NCI-H2029 (cell line): ENCODE results near the gene OVCH2.
"Not testable (repeated sequence)": the region's sequence is repeated elsewhere in the genome, so short reads cannot be mapped to it uniquely, and the experiment has no call there.

Experiments used
- DNase-seq: peaks from one replicate; lab custom pipeline; 2025; lab: John Stamatoyannopoulos, UW

OVCH2 gene

DNA sequence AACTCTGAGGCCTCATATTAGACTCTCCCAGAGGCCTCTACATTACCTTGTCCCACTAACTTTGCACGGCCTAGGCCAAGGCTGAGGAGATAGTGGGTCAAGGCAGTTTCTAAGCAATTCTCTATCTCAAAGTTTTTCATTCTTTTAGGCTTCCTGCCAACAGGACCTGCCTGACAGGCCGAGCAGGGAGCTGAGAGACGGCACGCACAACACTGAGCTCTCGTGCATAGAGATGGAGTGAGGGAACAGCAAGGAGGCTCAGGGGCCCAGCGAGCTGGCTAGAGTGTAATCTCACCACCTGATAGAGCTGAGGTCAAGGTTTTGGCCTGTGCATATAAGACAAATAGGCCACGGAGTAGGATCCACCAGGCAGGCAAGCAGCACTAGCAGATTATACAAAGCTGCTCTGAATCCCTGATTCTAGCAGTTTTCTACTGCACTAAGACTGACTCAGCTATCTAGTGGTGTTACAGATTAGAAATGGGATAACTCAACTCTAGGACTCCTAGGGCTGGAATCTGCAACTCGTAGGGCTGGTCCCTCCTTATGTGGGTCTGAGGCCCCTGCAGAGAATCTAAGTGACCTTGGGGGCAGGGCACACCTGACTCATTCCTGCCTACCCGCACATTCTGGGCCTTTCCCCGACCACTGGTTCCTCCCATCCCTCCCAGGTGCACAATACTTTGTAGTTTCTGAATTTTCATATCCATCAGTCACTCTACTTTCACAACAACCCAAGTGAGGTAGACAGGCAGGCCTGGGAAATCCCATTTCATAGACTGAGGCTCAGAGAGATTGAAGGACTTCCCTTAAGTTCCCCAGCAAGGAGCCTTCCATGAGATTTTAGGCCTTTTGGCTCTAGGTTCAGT, 34.7 kb downstream of the OVCH2 start:
- DNase-seq: no peak

DNA sequence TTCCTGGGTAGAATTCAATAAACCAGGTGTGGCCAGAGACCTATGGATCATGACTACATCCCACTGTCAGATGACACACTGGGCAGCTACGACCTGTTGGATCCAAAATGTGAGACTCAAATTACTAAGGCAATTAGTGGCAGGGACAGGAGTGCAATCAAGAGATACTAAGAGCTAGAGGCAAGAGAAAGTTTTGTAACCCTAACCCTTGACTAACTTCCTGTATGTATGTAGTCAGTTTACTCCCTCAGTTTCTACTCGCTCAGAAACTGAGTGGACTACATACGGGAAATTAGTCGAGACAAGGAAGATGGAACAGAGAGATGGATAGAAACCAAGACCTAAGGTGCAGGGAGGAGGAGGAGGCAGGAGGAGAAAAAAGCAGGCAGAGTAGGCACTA, 35.6 kb downstream of the OVCH2 start:
- no peak for DNase-seq

DNA sequence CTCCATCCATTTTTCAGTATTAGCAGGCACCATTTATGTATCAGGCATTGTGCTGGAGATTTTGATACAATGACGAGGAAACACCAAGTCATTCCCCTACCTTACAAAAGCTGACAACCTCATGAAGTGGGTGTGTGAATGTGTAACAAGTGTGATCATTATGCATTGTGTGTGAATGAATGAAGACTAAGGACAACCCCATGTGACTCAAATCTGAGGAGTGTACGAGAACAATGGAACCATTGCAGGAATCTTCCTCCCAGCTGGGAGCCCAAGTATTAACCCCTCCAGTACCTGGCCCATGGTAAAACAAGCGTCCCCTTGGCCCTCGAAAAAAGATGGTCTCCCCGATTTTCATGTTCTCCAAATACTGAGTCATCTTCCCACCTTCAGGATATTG, 37.4 kb downstream of the OVCH2 start:
- no peak for DNase-seq

DNA sequence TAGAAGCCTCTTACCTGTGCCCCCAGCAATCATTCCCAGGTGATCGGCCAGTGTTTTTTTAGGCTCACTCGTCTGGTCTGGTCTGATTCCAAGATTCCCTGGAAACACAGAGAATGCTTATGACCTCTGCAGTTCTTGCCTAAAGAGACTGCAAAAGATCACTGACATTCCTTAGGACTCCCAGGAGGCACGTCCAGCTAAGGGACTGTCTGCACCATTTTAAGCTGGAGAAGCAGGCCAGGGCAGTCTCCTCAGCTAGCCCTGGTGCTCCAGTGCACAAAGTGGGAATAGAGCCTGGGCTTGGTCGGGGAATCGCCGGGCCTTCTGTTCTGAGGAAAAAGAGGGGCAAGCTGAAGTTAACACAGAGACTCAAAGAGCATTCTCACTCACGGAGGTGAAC, 37.8 kb downstream of the OVCH2 start:
- no peak for DNase-seq

DNA sequence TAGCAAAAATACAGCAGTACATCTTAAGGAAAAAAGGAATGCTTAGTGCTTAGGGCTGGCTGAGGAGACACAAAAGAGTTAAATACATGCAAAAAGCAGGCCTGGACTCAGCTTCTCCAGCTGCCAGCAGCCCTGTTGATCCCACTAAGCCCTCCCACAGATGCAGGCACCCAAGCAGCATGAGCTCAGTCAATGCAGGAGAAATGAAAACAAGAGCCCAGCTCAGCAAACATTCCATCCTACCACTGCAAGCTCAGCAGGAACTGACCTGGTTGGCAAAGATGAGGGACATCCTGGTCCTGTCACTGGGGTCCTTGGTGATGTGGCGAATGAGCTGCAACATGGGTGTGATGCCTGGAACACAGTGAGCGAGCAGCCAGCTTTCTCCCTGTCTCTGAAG, 38.8 kb downstream of the OVCH2 start:
- no peak for DNase-seq

DNA sequence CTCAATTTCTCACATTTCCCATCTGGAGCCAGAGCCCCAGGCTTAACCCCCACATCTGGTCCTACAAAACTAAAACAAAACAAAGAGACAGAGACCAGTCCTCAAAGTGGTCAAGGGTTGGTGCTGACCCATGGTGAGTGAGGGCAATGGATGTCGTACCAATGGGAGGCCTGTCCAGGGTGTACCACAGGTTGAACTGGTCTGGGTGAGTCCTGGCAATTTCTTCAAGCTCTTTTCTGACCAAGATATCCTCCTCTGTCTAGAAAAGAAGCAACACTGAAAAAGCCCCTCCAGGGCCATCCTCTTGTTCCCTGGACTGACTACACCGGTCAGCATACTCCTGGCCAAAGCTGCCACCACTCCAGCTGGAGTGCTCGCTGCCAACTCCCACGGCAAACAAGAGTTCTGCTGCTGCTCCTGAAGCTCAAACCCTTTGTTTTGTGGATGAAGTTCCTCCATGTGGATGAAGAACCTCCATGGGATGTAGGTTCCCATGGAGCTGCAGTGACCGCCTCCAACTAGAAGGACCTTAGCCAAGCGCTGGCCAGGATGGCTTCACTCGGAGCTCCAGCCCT, 39.9 kb downstream of the OVCH2 start:
- no peak for DNase-seq

DNA sequence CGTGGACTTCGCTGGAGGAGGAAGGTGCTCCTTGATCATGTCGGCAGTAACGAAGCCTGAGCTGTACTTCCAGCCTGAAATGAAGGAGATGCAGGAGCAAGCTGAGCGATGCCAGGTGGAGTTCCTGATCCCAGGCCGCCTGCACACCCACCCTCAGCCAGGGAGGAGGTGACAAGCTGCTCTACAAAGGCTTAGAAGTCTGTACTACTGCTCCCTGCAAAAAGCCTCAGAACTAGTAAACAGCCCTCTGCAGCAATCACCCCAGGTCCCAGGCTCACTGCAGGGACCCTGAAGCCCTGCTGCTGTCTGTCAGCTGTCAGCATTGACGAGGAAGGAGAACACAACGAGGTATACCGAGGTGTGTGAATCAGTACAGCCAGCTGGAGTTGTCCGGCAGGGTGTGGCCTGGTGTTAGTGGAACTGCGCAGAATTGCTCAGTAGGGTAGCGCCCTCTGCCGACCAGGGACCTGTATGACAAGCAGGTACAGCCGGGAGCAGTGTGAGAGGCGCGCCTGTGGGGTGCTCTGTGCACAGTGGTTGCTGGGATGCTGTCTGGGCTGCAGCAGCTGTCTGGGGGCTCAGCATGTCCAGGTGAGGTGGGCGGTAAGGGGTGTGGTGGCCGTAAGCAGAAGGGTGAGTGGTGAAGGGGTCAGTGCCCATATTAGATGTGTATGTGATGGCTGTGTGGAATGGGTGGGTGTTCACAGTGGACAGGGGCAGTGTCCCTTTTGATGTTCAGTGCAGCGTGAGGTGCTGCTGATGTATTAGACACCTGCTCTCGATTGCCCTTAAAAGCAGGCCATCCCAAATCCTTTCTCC, 40.6 kb downstream of the OVCH2 start:
- peak; percentile 58 for DNase-seq

DNA sequence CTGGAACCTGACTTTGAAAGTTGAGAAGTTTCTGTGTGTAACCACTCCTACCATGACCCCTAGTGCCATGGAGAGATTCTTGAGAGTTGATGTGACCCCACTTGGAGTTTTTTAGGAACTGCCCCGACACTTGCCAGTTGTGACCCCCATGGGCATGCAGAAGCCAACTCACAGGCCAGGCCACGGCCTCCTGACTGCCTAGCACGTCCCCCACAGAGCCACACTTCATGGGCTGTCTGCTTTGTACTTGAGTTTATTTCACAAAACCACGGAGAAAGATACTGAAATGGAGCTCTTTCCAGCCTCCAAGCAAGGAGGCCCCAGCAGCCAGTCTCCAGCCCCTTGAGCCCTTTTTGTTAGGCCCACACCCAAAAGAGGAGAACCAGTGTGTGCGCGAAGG, 41.4 kb downstream of the OVCH2 start:
- no peak for DNase-seq

DNA sequence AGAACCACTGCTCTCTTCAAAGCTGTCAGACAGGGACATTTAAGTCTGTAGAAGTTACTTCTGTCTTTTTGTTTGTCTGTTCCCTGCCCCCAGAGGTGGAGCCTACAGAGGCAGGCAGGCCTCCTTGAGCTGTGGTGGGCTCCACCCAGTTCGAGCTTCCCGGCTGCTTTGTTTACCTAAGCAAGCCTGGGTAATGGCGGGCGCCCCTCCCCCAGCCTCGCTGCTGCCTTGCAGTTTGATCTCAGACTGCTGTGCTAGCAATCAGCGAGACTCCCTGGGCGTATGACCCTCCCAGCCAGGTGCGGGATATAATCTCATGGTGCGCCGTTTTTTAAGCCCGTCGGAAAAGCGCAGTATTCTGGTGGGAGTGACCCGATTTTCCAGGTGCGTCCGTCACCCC, 42.7 kb downstream of the OVCH2 start:
- DNase-seq: not testable (repeated sequence)

DNA sequence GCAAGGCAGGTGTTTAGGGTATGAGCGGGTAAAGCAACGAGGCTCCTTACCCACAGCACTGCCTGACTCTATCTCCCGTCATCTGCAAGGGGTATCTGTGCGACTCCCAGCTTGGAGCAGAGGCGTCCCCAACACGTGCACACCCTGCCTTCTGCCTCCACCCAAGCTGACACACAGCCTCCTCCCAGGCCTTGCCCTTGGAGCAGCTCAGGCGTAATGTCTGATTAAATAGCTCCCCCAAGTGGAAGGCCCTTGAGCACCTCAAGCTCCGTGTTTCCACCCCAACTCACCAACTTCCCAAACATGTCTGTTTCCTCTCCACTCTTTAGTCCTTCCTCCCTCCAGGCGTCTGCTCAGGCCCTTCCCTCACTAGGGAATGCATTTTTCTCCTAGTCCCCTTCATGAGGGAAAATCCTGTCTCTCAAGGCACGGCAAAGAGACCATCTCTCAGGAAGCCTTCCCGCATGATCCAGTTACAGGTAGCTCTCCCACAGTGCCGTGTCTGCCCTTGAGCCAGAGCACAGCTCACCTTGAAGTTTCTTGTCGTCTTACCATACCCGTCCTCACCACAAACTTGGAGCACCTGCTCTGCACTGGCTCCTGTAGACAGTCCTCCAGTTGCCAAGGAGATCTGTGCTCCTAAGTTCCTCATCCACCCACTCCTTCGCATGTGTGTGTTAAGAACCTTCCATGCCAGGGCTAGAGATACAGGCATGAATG, 48.8 kb downstream of the OVCH2 start:
- DNase-seq: no peak

DNA sequence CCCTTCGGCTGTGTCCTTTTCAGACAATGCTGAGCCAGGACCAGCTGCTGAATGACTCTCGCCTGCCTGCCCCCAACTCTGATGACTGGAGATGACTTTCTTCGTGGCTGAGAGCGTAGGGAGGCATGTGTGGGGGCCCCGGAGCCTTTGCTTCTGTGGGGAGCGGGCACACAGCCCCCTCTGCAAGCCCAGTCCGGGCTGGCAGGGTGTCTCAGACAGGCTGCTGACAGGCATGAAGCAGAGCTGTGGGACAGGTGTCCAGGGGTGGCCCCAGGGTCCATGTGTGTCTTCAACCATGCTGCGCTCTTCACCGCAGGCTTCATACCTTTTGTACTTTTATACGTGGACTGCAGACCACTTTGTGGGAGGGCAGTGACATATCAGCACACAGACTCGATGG, 49.6 kb downstream of the OVCH2 start:
- no peak for DNase-seq

DNA sequence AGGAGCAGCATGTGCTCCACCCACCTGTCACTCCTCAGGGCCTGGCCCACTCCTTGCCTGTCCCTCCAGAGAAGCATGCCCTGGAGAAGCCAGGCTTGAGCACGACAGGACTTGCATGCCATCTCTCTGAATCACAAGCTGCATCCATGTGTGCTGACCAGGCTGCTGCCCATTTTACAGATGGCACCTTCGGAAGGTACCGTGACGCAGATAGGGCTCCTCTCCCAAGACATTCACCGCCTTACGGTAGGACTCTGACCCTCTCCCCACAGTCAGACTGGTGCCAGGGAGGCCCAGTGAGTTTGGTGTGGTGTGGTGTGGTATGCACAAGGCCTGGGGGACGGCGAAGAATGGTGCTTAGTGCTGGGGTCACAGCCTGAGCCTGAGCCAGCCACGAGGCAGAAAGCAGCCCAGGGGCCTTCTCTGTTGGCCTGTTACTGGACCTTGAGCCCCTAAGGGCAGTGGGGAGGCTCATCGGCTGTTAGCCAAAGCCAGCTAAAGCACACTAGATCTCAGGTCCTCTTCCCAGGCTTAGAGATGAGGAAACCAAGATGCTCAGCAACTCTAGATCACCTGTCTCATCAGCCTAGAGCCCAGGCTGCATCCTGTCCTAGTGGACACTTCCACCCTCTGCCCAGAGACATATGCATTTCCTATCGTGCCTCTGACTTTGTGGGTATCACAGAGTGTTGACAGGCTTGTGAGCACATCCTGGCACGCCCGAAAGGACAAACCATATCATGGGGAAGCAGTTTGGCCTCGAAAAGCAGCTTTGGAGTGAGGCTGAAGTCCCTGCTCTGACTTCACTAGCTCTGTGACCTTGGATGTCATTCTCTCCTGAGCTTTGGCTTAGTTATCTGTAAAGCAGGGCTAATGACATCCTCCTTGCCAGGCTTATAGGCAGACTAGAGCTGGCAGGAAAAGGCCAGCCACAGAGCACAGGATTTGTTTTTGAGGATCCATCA, 50.7 kb downstream of the OVCH2 start:
- DNase-seq: no peak

DNA sequence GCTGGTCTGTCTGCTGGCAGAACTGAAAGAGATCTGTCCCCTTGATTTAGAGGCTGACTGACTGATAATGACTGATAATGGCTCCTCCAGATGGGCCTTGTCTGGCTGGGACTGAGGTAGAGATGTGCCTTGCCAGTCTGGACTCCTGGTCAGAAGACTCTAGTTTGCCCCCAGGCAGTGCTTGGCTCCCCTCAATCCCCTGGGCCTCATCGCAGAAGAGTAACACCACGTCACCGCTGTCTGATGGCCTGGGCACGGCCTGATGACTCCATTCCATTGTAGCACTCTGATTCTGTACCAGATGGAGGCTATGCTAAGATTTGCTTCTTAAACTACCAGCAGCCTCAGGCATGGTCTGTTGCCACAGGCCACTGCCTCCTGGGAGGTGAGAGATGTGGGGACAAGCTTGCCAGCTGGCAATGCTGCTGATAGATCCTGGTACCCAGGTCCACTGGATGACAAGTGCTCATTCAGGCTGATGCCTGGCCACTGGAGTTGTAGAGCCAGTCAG, 52.0 kb downstream of the OVCH2 start:
- DNase-seq: no peak

DNA sequence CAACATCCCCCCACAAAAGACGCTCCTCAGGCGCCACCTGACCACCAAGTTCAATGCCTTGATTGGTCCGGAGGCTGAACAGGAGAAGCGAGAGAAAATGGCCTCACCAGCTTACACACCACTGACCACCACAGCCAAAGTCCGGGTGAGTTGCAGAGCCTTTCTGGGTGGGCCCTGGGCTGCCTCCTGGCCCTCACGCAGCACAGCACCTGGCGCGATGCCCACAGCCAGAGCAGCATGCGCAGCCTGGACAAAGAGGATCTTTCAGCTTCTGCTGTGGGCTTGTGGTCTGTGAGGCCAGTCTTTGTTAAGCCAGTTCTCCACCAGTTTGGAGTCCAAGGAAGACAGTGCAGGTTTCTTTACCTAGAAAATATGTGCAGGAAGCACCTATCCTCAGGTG, 54.6 kb downstream of the OVCH2 start:
- DNase-seq: no peak

DNA sequence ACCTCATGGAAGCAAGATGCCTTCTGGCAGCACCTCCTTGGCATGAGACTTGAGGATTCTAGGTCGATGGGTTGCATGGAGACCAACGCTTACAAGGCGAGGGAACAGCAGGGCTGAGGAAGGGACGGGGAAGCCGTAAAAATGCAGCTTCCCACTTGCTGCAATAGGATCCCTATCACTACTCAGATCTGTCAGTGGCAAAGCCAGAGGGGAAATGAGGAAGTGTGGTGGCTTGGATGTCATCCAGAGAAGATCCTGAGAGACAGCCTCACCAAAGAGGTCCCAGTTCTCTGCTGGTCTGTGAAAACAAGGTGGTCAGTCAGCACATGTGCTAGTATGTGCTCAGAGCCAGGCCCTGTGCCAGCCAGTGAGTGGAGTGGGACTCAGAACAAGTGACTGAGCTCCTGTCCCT, 55.1 kb downstream of the OVCH2 start:
- DNase-seq: no peak

DNA sequence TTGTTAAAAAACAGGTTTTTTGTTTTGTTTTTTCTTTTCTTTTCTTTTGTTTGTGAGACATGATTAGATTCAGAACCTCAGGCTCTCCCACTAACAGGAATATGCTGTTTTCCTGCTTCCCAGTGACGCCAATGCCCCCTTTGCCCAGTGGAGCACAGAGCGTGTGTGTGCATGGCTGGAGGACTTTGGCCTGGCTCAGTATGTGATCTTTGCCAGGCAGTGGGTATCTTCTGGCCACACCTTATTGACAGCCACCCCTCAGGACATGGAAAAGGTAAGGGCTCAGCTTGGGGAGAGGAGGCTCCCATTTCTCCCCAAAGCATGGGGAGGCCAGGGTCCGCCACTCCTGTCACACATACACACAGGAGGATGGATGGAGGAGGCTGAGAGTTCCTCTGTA, 58.0 kb downstream of the OVCH2 start:
- no peak for DNase-seq

DNA sequence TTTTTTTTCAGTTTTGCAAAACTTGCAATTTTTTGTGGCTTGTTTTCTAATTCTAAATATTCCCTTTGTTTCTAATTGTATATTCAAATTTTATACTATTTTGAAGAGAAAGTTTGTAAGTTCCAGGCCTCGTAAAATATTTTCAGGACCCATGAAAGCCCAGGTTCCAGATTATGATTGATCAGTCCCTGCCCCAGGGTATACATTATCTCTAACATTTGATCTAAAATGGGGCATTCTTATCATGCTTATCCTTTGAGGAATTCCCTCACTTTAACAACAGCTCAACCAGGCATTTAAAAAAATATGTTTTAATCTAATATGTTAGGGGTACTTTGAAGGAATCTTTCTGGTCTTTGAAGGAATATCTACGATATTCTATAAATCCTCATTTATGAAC, 59.4 kb downstream of the OVCH2 start:
- DNase-seq: no peak

DNA sequence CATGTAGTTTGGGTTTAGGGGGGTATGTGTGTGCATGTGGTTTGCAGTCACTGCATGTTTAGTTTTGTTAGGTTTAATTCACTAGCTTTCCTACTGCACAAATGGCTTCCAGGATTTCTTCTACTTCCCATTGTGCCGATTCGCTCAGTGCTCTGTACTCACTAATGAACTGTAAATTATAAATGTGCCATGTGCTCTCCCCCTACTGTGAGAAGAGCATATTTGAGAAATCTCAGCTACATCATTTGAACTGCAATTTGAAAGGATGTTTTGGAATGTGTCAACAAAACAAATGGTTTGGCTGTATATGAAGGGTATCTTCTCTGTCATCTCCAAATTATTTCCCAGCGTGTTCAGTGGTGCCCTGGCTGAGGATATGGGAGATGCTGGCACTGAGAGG, 61.1 kb downstream of the OVCH2 start:
- DNase-seq: no peak

DNA sequence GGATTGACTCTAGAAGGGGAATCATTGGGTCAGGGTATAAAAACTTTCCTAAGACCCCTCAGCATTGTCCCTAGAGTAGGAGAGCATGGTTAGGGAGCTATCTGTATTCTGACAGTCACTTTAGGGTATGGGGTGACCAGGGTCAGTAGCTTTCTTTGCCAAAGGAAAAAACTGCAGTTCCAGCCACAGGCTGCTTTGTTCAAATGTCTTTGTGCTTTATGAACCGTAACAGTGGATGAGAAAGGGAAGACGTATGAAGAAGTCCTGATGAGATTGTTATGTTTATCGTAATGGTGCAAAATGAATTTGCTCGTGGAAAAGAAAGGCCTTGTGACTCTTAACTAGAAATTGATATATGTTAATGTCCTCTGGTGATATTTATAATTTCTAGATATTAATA, 63.0 kb downstream of the OVCH2 start:
- DNase-seq: no peak

DNA sequence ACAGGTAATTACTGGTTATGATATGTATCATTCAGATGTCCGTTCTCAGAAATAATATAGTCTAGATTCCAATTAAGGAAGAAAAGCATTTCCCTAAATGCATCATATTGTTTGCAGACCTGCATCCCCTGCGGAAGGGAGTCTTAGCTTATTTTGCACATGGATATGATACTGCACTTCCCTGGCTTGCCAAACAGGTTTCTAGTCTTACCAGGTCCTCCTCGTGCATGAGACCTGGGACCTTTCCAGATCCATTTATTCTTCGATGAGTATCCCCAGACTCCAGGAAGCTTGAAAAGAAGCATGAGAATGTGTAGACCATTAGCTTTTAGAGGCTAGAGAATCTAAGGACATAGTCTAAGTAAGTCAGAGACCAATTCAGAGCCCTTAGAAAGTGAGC, 63.5 kb downstream of the OVCH2 start:
- peak; percentile 10 for DNase-seq

DNA sequence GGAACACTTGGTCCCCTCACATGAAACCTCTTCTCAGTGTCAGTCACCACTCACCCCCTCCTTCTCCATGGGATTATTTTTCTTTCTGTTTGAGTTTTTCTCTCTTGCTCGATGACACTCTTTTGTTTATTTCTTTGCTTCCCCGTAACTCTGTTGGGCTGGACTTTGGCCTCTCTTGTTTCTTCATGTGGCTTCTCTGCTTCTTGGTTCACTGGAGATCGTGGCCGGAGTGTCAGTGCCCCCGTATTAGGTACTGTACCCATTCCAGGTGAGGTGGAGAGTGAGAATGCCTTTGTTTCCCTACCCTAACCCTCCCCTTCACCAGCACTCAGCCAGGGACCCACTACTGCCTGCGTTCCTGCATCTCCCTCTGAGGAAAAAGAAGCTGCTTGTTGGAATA, 65.5 kb downstream of the OVCH2 start:
- no peak for DNase-seq
